ENCODE results near the gene TPSD1.

The TPSD1 gene

DNA sequence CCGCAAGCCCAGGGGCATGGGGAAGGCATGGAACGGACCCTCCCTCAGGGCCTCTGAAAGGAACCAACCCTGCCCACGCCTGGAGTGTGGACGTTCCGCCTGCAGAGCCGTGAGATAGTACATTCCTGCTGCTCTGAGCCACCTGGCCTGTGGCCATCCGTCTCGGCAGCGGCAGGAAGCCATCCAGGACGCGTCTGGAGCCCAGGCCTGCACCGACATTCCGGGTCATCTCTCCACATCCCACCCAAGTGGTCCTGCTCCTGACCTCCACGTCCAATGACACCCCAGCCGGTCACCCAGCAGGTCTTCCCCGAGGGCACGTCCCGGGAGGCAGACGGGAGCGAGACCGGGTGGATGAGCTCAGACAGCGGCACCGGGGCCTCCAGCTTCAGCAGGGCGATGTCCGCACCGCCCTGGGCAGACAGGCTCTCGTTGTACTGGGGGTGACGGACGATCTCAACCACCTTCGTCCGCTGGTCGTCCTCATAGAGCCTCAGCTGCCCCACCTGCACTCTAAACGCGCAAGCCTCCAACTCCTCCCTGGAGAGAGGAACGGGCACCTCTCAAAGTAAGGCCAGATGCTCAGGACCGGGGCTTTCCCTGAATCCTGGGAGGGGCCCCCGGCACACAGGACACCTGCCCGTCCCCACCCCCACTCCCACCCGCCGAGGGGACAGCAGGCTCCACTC is 32.3 kb downstream of the TPSD1 start:
- no peaks in the 10 kb centered on the region for H3K36me3 ChIP-seq (ENCODE audit: control insufficient read depth in 1 of 2, insufficient read depth in 2 of 2, low read length in 2 of 2)
- no peaks in the 10 kb centered on the region for H3K79me1 ChIP-seq (ENCODE audit: low read length)
- no peaks in the 10 kb centered on the region for H3K79me2 ChIP-seq (ENCODE audit: control insufficient read depth, insufficient read depth, low read length, poor library complexity)
- no peak overlapping the region for H4K12ac ChIP-seq (ENCODE audit: low read depth, low read length)
- DNase-seq, result peak; percentile 54
- H2AK5ac ChIP-seq (ENCODE audit: low read length), result no peak overlapping the region
- peak overlapping the region; percentile 20 for H3K27ac ChIP-seq (ENCODE audit: low read depth, low read length)
- H3K4me2 ChIP-seq (ENCODE audit: low read length), result no peak overlapping the region
- H3K14ac ChIP-seq (ENCODE audit: low read length), result no peak overlapping the region
- H3K18ac ChIP-seq (ENCODE audit: low read length), result no peak overlapping the region
- no peak overlapping the region for H3K9ac ChIP-seq (ENCODE audit: low read length)
- peaks cover 4% of the 10 kb centered on the region for H3K27me3 ChIP-seq (ENCODE audit: insufficient read depth, low read length)
- H3K4ac ChIP-seq (ENCODE audit: low read depth, low read length), result no peak overlapping the region
- no peak overlapping the region for H2BK12ac ChIP-seq (ENCODE audit: low read length)
- no peak overlapping the region for H4K91ac ChIP-seq (ENCODE audit: low read depth, low read length)
- peaks cover 3% of the 10 kb centered on the region for H3K9me3 ChIP-seq (ENCODE audit: insufficient read depth, low read depth, low read length)
- no peak overlapping the region for H4K8ac ChIP-seq (ENCODE audit: low read depth, low read length)
- H3K4me1 ChIP-seq (ENCODE audit: control insufficient read depth in 1 of 2, insufficient read depth in 2 of 2, low read length in 2 of 2), result peaks cover 17 to 28% of the 10 kb centered on the region in 2 experiments
- H2BK120ac ChIP-seq (ENCODE audit: insufficient read depth, low read length, poor library complexity), result no peak overlapping the region
- H3K4me3 ChIP-seq (ENCODE audit: low read depth, low read length), result no peak overlapping the region
- no peak overlapping the region for H3K23ac ChIP-seq (ENCODE audit: low read length)
- H2BK5ac ChIP-seq (ENCODE audit: low read depth, low read length, poor library complexity), result no peak overlapping the region
- WGBS (ENCODE audit: extremely low coverage, insufficient coverage, insufficient read length), result no CpG with 5 or more reads among the region's 40 CpGs
- no peak overlapping the region for H2AFZ ChIP-seq (ENCODE audit: insufficient read depth, low read length, poor library complexity)

DNA sequence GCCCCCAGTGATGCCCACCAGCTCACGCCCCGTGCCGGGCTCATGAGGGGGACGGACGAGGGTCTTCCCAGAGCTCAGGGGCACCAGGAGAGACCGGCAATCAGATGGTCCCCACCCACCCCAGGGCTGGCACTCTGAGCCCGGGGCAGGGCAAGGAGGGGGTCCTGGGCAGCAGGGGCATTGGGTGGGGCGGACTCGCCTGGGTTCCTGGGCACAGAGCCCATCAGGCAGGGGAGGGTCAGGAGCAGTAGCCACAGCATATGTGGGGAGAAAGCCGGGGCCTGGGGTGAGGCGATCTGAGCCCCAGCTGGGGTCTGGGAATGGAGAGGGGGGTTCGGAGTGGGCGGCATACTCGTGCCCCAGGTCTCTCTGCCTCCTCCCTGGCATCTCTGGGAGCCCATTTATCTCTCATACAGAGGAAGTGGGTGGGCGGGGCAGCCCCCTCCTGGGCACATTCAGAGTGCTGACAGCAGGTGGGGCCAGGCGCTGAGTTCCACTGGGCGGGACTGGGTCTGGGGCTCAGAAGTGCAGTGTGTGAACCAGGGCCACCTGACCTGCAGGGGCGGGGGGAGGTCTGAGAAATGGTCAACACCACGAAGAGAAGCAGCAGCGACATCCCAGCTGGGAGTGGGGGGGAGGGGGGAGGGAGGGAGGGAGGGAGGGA is 33.1 kb downstream of the TPSD1 start:
- H2BK120ac ChIP-seq (ENCODE audit: insufficient read depth, low read length, poor library complexity), result no peak overlapping the region
- H3K27ac ChIP-seq (ENCODE audit: low read depth, low read length), result no peak overlapping the region
- no peak overlapping the region for H4K91ac ChIP-seq (ENCODE audit: low read depth, low read length)
- no peaks in the 10 kb centered on the region for H3K79me2 ChIP-seq (ENCODE audit: control insufficient read depth, insufficient read depth, low read length, poor library complexity)
- H2AFZ ChIP-seq (ENCODE audit: insufficient read depth, low read length, poor library complexity), result no peak overlapping the region
- H2BK5ac ChIP-seq (ENCODE audit: low read depth, low read length, poor library complexity), result no peak overlapping the region
- H3K79me1 ChIP-seq (ENCODE audit: low read length), result no peaks in the 10 kb centered on the region
- no peak overlapping the region for H2BK12ac ChIP-seq (ENCODE audit: low read length)
- peaks cover 21 to 34% of the 10 kb centered on the region in 2 experiments for H3K4me1 ChIP-seq (ENCODE audit: control insufficient read depth in 1 of 2, insufficient read depth in 2 of 2, low read length in 2 of 2)
- H3K4me3 ChIP-seq (ENCODE audit: low read depth, low read length), result no peak overlapping the region
- H3K23ac ChIP-seq (ENCODE audit: low read length), result no peak overlapping the region
- WGBS (ENCODE audit: extremely low coverage, insufficient coverage, insufficient read length), result no CpG with 5 or more reads among the region's 20 CpGs
- no peak overlapping the region for H3K14ac ChIP-seq (ENCODE audit: low read length)
- H3K9me3 ChIP-seq (ENCODE audit: insufficient read depth, low read depth, low read length), result peaks cover 3% of the 10 kb centered on the region
- H4K8ac ChIP-seq (ENCODE audit: low read depth, low read length), result no peak overlapping the region
- no peak for DNase-seq
- H3K27me3 ChIP-seq (ENCODE audit: insufficient read depth, low read length), result peaks cover 4% of the 10 kb centered on the region
- H3K4ac ChIP-seq (ENCODE audit: low read depth, low read length), result no peak overlapping the region
- no peaks in the 10 kb centered on the region for H3K36me3 ChIP-seq (ENCODE audit: control insufficient read depth in 1 of 2, insufficient read depth in 2 of 2, low read length in 2 of 2)
- H3K4me2 ChIP-seq (ENCODE audit: low read length), result no peak overlapping the region
- no peak overlapping the region for H3K9ac ChIP-seq (ENCODE audit: low read length)
- H3K18ac ChIP-seq (ENCODE audit: low read length), result no peak overlapping the region
- no peak overlapping the region for H4K12ac ChIP-seq (ENCODE audit: low read depth, low read length)
- H2AK5ac ChIP-seq (ENCODE audit: low read length), result no peak overlapping the region

DNA sequence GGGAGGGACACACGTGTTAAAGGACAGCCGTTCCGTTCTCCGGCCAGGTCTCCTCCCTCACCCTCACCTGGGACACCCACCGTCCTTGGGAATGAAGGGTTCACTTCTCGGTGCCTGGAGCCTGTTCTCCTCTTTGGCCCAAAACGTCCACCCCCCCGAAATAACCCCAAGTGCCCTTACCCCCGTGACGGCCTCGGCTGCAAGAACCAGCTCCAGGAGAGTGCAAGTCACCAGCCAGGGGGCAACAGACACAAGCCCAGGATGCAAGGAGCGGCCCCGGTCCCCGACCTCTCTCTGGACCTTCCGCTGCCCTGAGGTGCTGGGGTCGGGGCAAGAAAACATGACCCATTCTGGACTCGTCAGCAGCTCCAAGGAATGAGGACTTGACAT is 33.6 kb downstream of the TPSD1 start:
- Histone ChIP-seq H2AFZ (ENCODE audit: insufficient read depth, low read length, poor library complexity) (no peak overlapping the region), H4K12ac (ENCODE audit: low read depth, low read length) (no peak overlapping the region), H3K79me1 (ENCODE audit: low read length) (peaks cover 4% of the 10 kb centered on the region), H3K23ac (ENCODE audit: low read length) (no peak overlapping the region), H4K8ac (ENCODE audit: low read depth, low read length) (no peak overlapping the region), H3K27ac (ENCODE audit: low read depth, low read length) (no peak overlapping the region), H2BK12ac (ENCODE audit: low read length) (no peak overlapping the region), H3K27me3 (ENCODE audit: insufficient read depth, low read length) (peaks cover 4% of the 10 kb centered on the region), H2BK120ac (ENCODE audit: insufficient read depth, low read length, poor library complexity) (no peak overlapping the region), H3K4me1 (ENCODE audit: control insufficient read depth in 1 of 2, insufficient read depth in 2 of 2, low read length in 2 of 2) (peaks cover 25 to 38% of the 10 kb centered on the region in 2 experiments), H3K4ac (ENCODE audit: low read depth, low read length) (no peak overlapping the region), H4K91ac (ENCODE audit: low read depth, low read length) (no peak overlapping the region), H3K14ac (ENCODE audit: low read length) (no peak overlapping the region), H3K4me3 (ENCODE audit: low read depth, low read length) (no peak overlapping the region), H3K18ac (ENCODE audit: low read length) (no peak overlapping the region), H3K79me2 (ENCODE audit: control insufficient read depth, insufficient read depth, low read length, poor library complexity) (peaks cover 2% of the 10 kb centered on the region), H3K9ac (ENCODE audit: low read length) (no peak overlapping the region), H3K4me2 (ENCODE audit: low read length) (no peak overlapping the region), H3K36me3 (ENCODE audit: control insufficient read depth in 1 of 2, insufficient read depth in 2 of 2, low read length in 2 of 2) (no peaks in the 10 kb centered on the region), H2BK5ac (ENCODE audit: low read depth, low read length, poor library complexity) (no peak overlapping the region), H3K9me3 (ENCODE audit: insufficient read depth, low read depth, low read length) (peaks cover 3% of the 10 kb centered on the region), H2AK5ac (ENCODE audit: low read length) (no peak overlapping the region)
- no peak for DNase-seq
- WGBS (ENCODE audit: extremely low coverage, insufficient coverage, insufficient read length), result no CpG with 5 or more reads among the region's 17 CpGs

DNA sequence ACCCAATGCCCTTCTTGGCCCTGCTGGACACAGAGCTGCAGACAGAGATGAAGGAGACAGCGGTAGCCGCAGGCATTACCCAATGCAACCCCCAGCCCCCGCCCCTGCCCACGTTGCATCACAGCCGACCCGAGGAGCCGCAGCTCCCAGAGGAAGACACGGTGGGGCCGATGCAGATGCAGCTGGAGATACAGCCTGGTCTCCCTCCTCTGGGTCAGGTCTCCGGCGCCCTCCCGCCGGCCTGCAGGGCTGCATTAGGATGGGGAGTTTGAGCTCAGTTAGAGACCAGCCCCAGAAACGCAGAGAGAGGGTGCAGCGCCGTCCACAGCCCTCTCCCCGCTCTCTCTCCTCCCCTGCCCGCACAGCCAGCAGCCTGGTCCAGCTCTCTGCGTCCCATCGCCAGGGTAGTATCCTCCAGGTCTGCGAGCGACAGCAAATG is 34.2 kb downstream of the TPSD1 start:
- H3K79me1 ChIP-seq (ENCODE audit: low read length), result peaks cover 5% of the 10 kb centered on the region
- no peak overlapping the region for H4K12ac ChIP-seq (ENCODE audit: low read depth, low read length)
- peaks cover 4% of the 10 kb centered on the region for H3K27me3 ChIP-seq (ENCODE audit: insufficient read depth, low read length)
- H2AFZ ChIP-seq (ENCODE audit: insufficient read depth, low read length, poor library complexity), result no peak overlapping the region
- no peaks in the 10 kb centered on the region for H3K36me3 ChIP-seq (ENCODE audit: control insufficient read depth in 1 of 2, insufficient read depth in 2 of 2, low read length in 2 of 2)
- H3K4me2 ChIP-seq (ENCODE audit: low read length), result no peak overlapping the region
- peaks cover 2% of the 10 kb centered on the region for H3K79me2 ChIP-seq (ENCODE audit: control insufficient read depth, insufficient read depth, low read length, poor library complexity)
- no CpG with 5 or more reads among the region's 22 CpGs for WGBS (ENCODE audit: extremely low coverage, insufficient coverage, insufficient read length)
- no peak overlapping the region for H4K8ac ChIP-seq (ENCODE audit: low read depth, low read length)
- H2AK5ac ChIP-seq (ENCODE audit: low read length), result no peak overlapping the region
- H4K91ac ChIP-seq (ENCODE audit: low read depth, low read length), result no peak overlapping the region
- H2BK12ac ChIP-seq (ENCODE audit: low read length), result no peak overlapping the region
- no peak overlapping the region for H3K23ac ChIP-seq (ENCODE audit: low read length)
- no peak overlapping the region for H3K9ac ChIP-seq (ENCODE audit: low read length)
- no peak overlapping the region for H3K14ac ChIP-seq (ENCODE audit: low read length)
- H2BK120ac ChIP-seq (ENCODE audit: insufficient read depth, low read length, poor library complexity), result no peak overlapping the region
- H3K4me3 ChIP-seq (ENCODE audit: low read depth, low read length), result no peak overlapping the region
- peaks cover 3% of the 10 kb centered on the region for H3K9me3 ChIP-seq (ENCODE audit: insufficient read depth, low read depth, low read length)
- H3K27ac ChIP-seq (ENCODE audit: low read depth, low read length), result no peak overlapping the region
- H3K4ac ChIP-seq (ENCODE audit: low read depth, low read length), result no peak overlapping the region
- no peak overlapping the region for H3K18ac ChIP-seq (ENCODE audit: low read length)
- H3K4me1 ChIP-seq (ENCODE audit: control insufficient read depth in 1 of 2, insufficient read depth in 2 of 2, low read length in 2 of 2), result peaks cover 26 to 38% of the 10 kb centered on the region in 2 experiments
- no peak overlapping the region for H2BK5ac ChIP-seq (ENCODE audit: low read depth, low read length, poor library complexity)
- DNase-seq, result peak in 1 of 2 donors; percentile 53

All from trophoblast cell (in vitro differentiated cells and primary cell).